ENCODE data around the gene VPS37C. TPM values are rescaled to one million over a fixed set of nuclear protein-coding genes. Genes with fewer than 3 reads are reported as not detected.

VPS37C gene
- total and polyA plus RNA-seq, 9 of the 15 experiments (the other 6 are each of a cell fraction or from before 2014, with no cell fraction given) = 0.62 to 29.8 (median 11.5) TPM

- FAIRE-seq = no peak
- Histone ChIP-seq H3K9me1 (ENCODE audit: control insufficient read depth, insufficient read depth, low read length) (no peaks in the 10 kb centered on the region), H3K27ac (ENCODE audit: extremely low read depth, low read depth, low read length) (peak overlapping the region; percentile 70), H3K36me3 (ENCODE audit: control insufficient read depth, insufficient read depth, low read length) (no peaks in the 10 kb centered on the region), H3K4me2 (ENCODE audit: insufficient read depth, low read length) (peak overlapping the region; percentile 53), H3K9me3 (replicated peaks; ENCODE audit: control insufficient read depth, insufficient read depth, low read depth, low read length) (no peaks in the 10 kb centered on the region), H3K4me1 (replicated peaks in 1 of 2; ENCODE audit: control insufficient read depth in 2 of 2, insufficient read depth in 2 of 2, low read length in 2 of 2) (peaks cover 29 to 39% of the 10 kb centered on the region in 2 experiments), H3K79me2 (ENCODE audit: control insufficient read depth, insufficient read depth, low read length) (peaks cover 12% of the 10 kb centered on the region), H3K9ac (ENCODE audit: insufficient read depth in 1 of 2, low read depth in 2 of 2, low read length in 2 of 2) (peak overlapping the region; percentile 43 to 48; a peak in 3 of 4 replicates), H2AFZ (ENCODE audit: low read depth, low read length) (peak overlapping the region; percentile 87), H3K27me3 (ENCODE audit: control insufficient read depth in 2 of 2, insufficient read depth in 2 of 2, low read length in 2 of 2) (no peaks in the 10 kb centered on the region), H4K20me1 (replicated peaks; ENCODE audit: control insufficient read depth, insufficient read depth, low read length) (no peaks in the 10 kb centered on the region), H3K4me3 (no peak overlapping the region)
- ChIA-PET CTCF (ENCODE audit: low intra/inter-chr PET ratio) (no interaction called here), POLR2A (no interaction called here)
- intact Hi-C loops (cut with micrococcal nuclease) = no loop called here
- WGBS (ENCODE audit: insufficient coverage, low coverage, missing lambda C conversion rate) = 37% methylated on average over 13 of the region's 13 CpGs
- in situ Hi-C loops (cut with MboI) = no loop called here
- BruUV-seq (replicated peaks) = no TSS peak
- ATAC-seq = no peak
- no peak for DNase-seq (ENCODE audit: extremely low read depth in 1 of 4, low spot score in 3 of 4)
- 0 out of 2 replicates have a peak, but pooled peaks have one; percentile 41 for TF ChIP-seq AFF4 (CRISPR knock-in tag; IDR thresholded peaks at IDR 0.05)
- peak; percentile 5 for TF ChIP-seq TAF9B (IDR thresholded peaks at IDR 0.05; ENCODE audit: partially characterized antibody)
- no peak for TF ChIP-seq TFAM (CRISPR knock-in tag; conservative IDR thresholded peaks at IDR 0.05)
- peak; percentile 36; the same call in 1 of the 2 replicates for TF ChIP-seq L3MBTL2 (IDR thresholded peaks at IDR 0.05)
- 0 out of 4 replicates have a peak, but pooled peaks of 1 of the 2 experiments have one; percentile 54 for TF ChIP-seq TEAD1 (CRISPR knock-in tag; IDR thresholded peaks at IDR 0.05)
- no peak for TF ChIP-seq CHCHD3 (CRISPR knock-in tag; IDR thresholded peaks at IDR 0.05)
- TF ChIP-seq ETV5 (CRISPR knock-in tag; IDR thresholded peaks at IDR 0.05; ENCODE audit: low read depth) = no peak
- TF ChIP-seq CSDE1 (IDR thresholded peaks at IDR 0.05) = no peak
- no peak for TF ChIP-seq ZNF655 (CRISPR knock-in tag; IDR thresholded peaks at IDR 0.05)
- TF ChIP-seq KDM1A (IDR thresholded peaks at IDR 0.05) = 0 out of 4 replicates have a peak, but pooled peaks of 1 of the 2 experiments have one; percentile 28
- TF ChIP-seq ZNF23 (CRISPR knock-in tag; IDR thresholded peaks at IDR 0.05) = no peak
- no peak for TF ChIP-seq SMAD2 (IDR thresholded peaks at IDR 0.05; ENCODE audit: low read depth, low read length)
- no peak for TF ChIP-seq ZNF253 (CRISPR knock-in tag; conservative IDR thresholded peaks at IDR 0.05)
- no peak for TF ChIP-seq ZNF134 (CRISPR knock-in tag; conservative IDR thresholded peaks at IDR 0.05)
- TF ChIP-seq HMBOX1 (IDR thresholded peaks at IDR 0.05) = peak; percentile 42; the same call in 1 of the 2 replicates
- no peak for TF ChIP-seq FOXJ3 (CRISPR knock-in tag; IDR thresholded peaks at IDR 0.05)
These were observed 3.6 kb upstream of the VPS37C start for GRCh38 chr11:61164606-61165424.
